Spleen (tissue), 7 donors: ENCODE results near the gene EML6.

Experiments
- CTCF ChIP-seq, 11 experiments: fragments of 200-600 bp in 7 of 11; fragments of 450-650 bp in 4 of 11; sonication (generic) in 4 of 11; IDR thresholded peaks in 8 of 11; conservative IDR thresholded peaks in 3 of 11; 1 replicate in 7 of 11; 2 replicates in 4 of 11; pipeline versions ENCODE4 v1.4.0 to v1.8.0; 2016 to 2021; ENCODE audit warnings: antibody characterized with exemption in 11 of 11, inconsistent platforms in 4 of 11, mild to moderate bottlenecking in 1 of 11
- POLR2A ChIP-seq, 3 donors: fragments of 450-650 bp; IDR thresholded peaks; one replicate each; pipeline ENCODE4 v1.5.1; 2017; ENCODE audit warnings: antibody characterized with exemption in 3 of 3, mild to moderate bottlenecking in 1 of 3
- POLR2AphosphoS5 ChIP-seq, 3 donors: sonication (generic); formaldehyde crosslinking; IDR thresholded peaks; one replicate each; pipeline ENCODE4 v1.5.1; 2017; ENCODE audit warnings: antibody characterized with exemption in 3 of 3
- donor health status: DM: no; HTN: no; CAD: no; lungs with moderate emphysema.
- donor health status: DM: no; HTN: no; CAD: no.
- donor health status: DM: no; HTN: no; CAD: no.

DNA sequence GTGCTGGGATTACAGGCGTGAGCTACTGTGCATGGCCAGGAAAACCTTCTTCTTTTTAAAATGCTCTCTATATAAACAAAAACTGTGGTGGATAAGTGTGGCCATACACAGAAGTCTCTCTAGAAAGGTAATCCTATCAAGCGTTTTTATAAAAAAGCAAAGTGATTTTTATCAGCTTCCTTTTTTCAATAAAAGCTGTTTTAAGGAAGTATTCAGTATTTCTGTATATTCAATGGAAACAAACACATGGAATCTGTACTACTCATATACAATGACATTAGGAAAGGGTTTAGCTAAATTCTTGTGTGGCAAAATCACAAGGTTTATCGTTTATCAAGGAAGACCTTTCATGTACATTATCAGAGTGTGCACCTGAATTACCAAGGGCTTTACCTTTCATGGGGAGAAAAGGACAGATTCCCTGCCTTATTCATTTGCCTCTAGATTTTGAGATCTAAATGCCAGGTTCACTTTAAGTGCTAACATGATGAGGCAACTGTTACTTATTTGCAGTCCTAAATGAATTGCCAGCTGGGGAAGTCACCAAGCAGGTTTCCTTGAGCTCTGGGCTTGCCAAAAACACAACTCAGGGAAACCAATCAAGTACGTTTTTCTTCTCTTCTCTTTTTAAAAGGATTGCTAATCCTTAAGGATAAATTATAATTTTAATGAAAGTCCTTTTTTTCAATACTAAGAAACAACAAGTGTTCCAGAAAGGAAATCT lies 256.0 kb downstream of the EML6 start:
- TF ChIP-seq CTCF (IDR thresholded peaks at IDR 0.05 in 8 of 11, conservative IDR thresholded peaks at IDR 0.05 in 3 of 11): no peak
- no peak for TF ChIP-seq POLR2AphosphoS5 (IDR thresholded peaks at IDR 0.05)
- no peak for TF ChIP-seq POLR2A (IDR thresholded peaks at IDR 0.05)
